ENCODE results near the gene KCND1.

DNA sequence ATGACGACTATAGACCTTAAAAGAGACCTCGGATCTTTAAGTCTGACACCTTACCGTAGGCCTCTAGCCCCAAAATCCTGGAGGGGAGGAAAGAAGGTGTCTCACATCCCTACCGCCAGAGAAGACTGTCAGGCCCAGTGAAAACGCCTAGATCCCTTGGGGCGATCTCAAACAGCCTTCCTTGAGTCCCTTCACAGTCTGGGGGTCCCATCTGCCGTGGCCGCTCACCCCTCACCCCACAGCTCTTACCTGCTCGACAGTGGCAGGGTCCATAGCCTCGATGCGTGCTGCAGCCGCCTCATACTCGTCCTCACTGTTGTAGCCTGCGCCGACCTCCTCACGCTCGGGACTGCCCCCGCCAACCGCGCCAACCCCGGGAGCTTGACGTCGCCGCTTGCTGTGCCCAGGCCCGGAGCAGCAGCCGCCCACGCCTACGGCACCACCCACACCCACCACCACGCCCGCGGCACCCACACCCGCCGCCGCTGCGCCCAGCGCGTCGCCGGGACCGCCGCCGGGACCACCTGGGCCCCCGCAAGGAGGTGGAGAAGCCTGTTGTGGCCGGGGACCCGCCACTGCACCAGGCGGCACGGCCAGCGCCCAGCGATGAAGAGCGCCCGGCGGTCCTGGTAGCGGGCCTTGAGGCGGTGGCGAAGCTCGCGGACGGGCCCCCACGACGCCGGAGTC is 14.8 kb downstream of the KCND1 start:
- TF ChIP-seq, protein P1, sequence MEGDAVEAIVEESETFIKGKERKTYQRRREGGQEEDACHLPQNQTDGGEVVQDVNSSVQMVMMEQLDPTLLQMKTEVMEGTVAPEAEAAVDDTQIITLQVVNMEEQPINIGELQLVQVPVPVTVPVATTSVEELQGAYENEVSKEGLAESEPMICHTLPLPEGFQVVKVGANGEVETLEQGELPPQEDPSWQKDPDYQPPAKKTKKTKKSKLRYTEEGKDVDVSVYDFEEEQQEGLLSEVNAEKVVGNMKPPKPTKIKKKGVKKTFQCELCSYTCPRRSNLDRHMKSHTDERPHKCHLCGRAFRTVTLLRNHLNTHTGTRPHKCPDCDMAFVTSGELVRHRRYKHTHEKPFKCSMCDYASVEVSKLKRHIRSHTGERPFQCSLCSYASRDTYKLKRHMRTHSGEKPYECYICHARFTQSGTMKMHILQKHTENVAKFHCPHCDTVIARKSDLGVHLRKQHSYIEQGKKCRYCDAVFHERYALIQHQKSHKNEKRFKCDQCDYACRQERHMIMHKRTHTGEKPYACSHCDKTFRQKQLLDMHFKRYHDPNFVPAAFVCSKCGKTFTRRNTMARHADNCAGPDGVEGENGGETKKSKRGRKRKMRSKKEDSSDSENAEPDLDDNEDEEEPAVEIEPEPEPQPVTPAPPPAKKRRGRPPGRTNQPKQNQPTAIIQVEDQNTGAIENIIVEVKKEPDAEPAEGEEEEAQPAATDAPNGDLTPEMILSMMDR (conservative IDR thresholded peaks at IDR 0.05; ENCODE audit: low read length): no peak
- no peak for TF ChIP-seq EZH2phosphoT487 (IDR thresholded peaks at IDR 0.05; ENCODE audit: borderline replicate concordance, low read depth, low read length)
